H9 (cell line): ENCODE results near the gene EPHA4. TPM values are rescaled to one million over a fixed set of nuclear protein-coding genes. Genes with fewer than 3 reads are reported as not detected.
A peak's percentile ranks its signal among the peaks of the same experiment; 100 is the strongest.

Experiments
- DNase-seq: peaks from one replicate; pipeline ENCODE4 v3.0.0-alpha.2; 2017
- H2AFZ ChIP-seq: one replicate; pipeline ENCODE4 v1.6.1; 2013; ENCODE audit warnings: mild to moderate bottlenecking, low read length, control low read depth, moderate library complexity
- H2AK5ac ChIP-seq: 2 replicates; pipeline ENCODE4 v1.6.1; 2013; ENCODE audit warnings: low read length, control low read depth, mixed read lengths; ENCODE audit not compliant: insufficient read length
- H2BK120ac ChIP-seq: one replicate; pipeline ENCODE4 v1.6.1; 2013; ENCODE audit warnings: low read depth, mild to moderate bottlenecking, low read length, control low read depth, inconsistent platforms; ENCODE audit not compliant: poor library complexity, severe bottlenecking
- H2BK12ac ChIP-seq: 2 replicates; pipeline ENCODE4 v1.6.1; 2013; ENCODE audit warnings: low read length, control low read depth, mixed read lengths, low read depth; ENCODE audit not compliant: insufficient read length
- H2BK15ac ChIP-seq: 2 replicates; pipeline ENCODE4 v1.6.1; 2013; ENCODE audit warnings: low read depth, low read length, control low read depth
- H2BK20ac ChIP-seq: one replicate; pipeline ENCODE4 v1.6.1; 2013; ENCODE audit warnings: low read depth, mild to moderate bottlenecking, low read length, control low read depth, inconsistent platforms; ENCODE audit not compliant: poor library complexity, severe bottlenecking
- H2BK5ac ChIP-seq: 2 replicates; pipeline ENCODE4 v1.6.1; 2013; ENCODE audit warnings: low read length, control low read depth, mixed read lengths; ENCODE audit not compliant: insufficient read length
- H3K14ac ChIP-seq: 2 replicates; pipeline ENCODE4 v1.6.1; 2013; ENCODE audit warnings: low read length, control low read depth; ENCODE audit not compliant: insufficient read depth
- H3K18ac ChIP-seq: 2 replicates; pipeline ENCODE4 v1.6.1; 2013; ENCODE audit warnings: low read depth, mild to moderate bottlenecking, mixed read lengths, low read length, control low read depth; ENCODE audit not compliant: insufficient read length
- H3K23ac ChIP-seq: 2 replicates; pipeline ENCODE4 v1.6.1; 2013; ENCODE audit warnings: low read length, control low read depth, mixed read lengths, low read depth; ENCODE audit not compliant: insufficient read length
- H3K23me2 ChIP-seq: 2 replicates; pipeline ENCODE4 v1.6.1; 2013; ENCODE audit warnings: low read depth, mild to moderate bottlenecking, mixed read lengths, low read length, control low read depth; ENCODE audit not compliant: insufficient read length, poor library complexity, severe bottlenecking
- H3K27ac ChIP-seq: 2 replicates; pipeline ENCODE4 v1.5.1; 2013; ENCODE audit warnings: low read length, control low read depth, mixed read lengths, low read depth; ENCODE audit not compliant: insufficient read length
- H3K27me3 ChIP-seq: 2 replicates; pipeline ENCODE4 v1.6.1; 2013; ENCODE audit warnings: low read length, control low read depth, inconsistent platforms; ENCODE audit not compliant: insufficient read depth
- H3K4ac ChIP-seq: 2 replicates; pipeline ENCODE4 v1.6.1; 2013; ENCODE audit warnings: low read depth, mild to moderate bottlenecking, control low read depth, inconsistent platforms, low read length, moderate library complexity
- H3K4me1 ChIP-seq: 2 replicates; pipeline ENCODE4 v1.6.1; 2013; ENCODE audit warnings: low read length, control low read depth, inconsistent platforms; ENCODE audit not compliant: insufficient read depth
- H3K4me2 ChIP-seq: 2 replicates; pipeline ENCODE4 v1.6.1; 2013; ENCODE audit warnings: low read length, control low read depth, mixed read lengths; ENCODE audit not compliant: insufficient read length, insufficient read depth
- H3K56ac ChIP-seq: 2 replicates; pipeline ENCODE4 v1.6.1; 2013; ENCODE audit warnings: low read depth, mild to moderate bottlenecking, mixed read lengths, low read length, control low read depth; ENCODE audit not compliant: insufficient read length
- H3K79me1 ChIP-seq: 2 replicates; pipeline ENCODE4 v1.6.1; 2013; ENCODE audit warnings: low read depth, mild to moderate bottlenecking, moderate library complexity, low read length, control low read depth, inconsistent platforms; ENCODE audit not compliant: insufficient read depth, poor library complexity, severe bottlenecking
- H3K79me2 ChIP-seq: 2 replicates; pipeline ENCODE4 v1.6.1; 2013; ENCODE audit warnings: low read length, control low read depth, inconsistent platforms; ENCODE audit not compliant: insufficient read depth
- H3K9ac ChIP-seq: 2 replicates; pipeline ENCODE4 v1.6.1; 2013; ENCODE audit warnings: low read length, control low read depth, mixed read lengths; ENCODE audit not compliant: insufficient read length; ENCODE audit errors: extremely low read depth
- H3K9me3 ChIP-seq: one replicate; pipeline ENCODE4 v1.6.1; 2013; ENCODE audit warnings: low read depth, low read length, inconsistent platforms; ENCODE audit not compliant: control insufficient read depth
- H3T11ph ChIP-seq: one replicate; pipeline ENCODE4 v1.6.1; 2013; ENCODE audit warnings: mild to moderate bottlenecking, low read length, control low read depth, inconsistent platforms
- H4K20me1 ChIP-seq: one replicate; pipeline ENCODE4 v1.6.1; 2013; ENCODE audit not compliant: control insufficient read depth, insufficient read length, insufficient read depth
- H4K5ac ChIP-seq: 2 replicates; pipeline ENCODE4 v1.6.1; 2013; ENCODE audit warnings: low read depth, mild to moderate bottlenecking, mixed read lengths, low read length, control low read depth; ENCODE audit not compliant: insufficient read length
- H4K8ac ChIP-seq: replicated peaks from 2 replicates; pipeline ENCODE4 v1.6.1; 2013; ENCODE audit warnings: low read length, control low read depth, mixed read lengths, low read depth; ENCODE audit not compliant: insufficient read length
- H4K91ac ChIP-seq: 2 replicates; pipeline ENCODE4 v1.6.1; 2013; ENCODE audit warnings: low read depth, mild to moderate bottlenecking, moderate library complexity, mixed read lengths, low read length, control low read depth; ENCODE audit not compliant: insufficient read length
- H3K27ac Mint-ChIP-seq, 3 experiments: 2 replicates in 2 of 3; 3 replicates in 1 of 3; pipeline ENCODE4 v1.8.0; 2020 to 2021; ENCODE audit warnings: mixed read lengths in 3 of 3, mild to moderate bottlenecking in 1 of 3, moderate library complexity in 1 of 3
- H3K27me3 Mint-ChIP-seq: 2 replicates; pipeline ENCODE4 v1.8.0; 2021; ENCODE audit warnings: low read depth, mild to moderate bottlenecking, moderate library complexity, mixed read lengths
- H3K36me3 Mint-ChIP-seq, 3 experiments: 2 replicates in 2 of 3; 3 replicates in 1 of 3; pipeline ENCODE4 v1.8.0; 2020 to 2021; ENCODE audit warnings: low read depth in 3 of 3, mixed read lengths in 3 of 3; ENCODE audit not compliant: insufficient read depth in 1 of 3
- H3K4me1 Mint-ChIP-seq, 2 experiments: 2 replicates each; pipeline ENCODE4 v1.8.0; 2020; ENCODE audit warnings: mixed read lengths in 2 of 2
- H3K4me3 Mint-ChIP-seq, 2 experiments: 2 replicates in 1 of 2; 3 replicates in 1 of 2; pipeline ENCODE4 v1.8.0; 2020 to 2021; ENCODE audit warnings: mild to moderate bottlenecking in 2 of 2, mixed read lengths in 2 of 2, moderate library complexity in 1 of 2
- H3K9me3 Mint-ChIP-seq, 2 experiments: 2 replicates in 1 of 2; 3 replicates in 1 of 2; pipeline ENCODE4 v1.8.0; 2020; ENCODE audit warnings: mild to moderate bottlenecking in 2 of 2, mixed read lengths in 2 of 2, moderate library complexity in 1 of 2
- CTCF ChIP-seq: fragments of 200-600 bp; sonication (generic); conservative IDR thresholded peaks from 3 replicates; pipeline ENCODE4 v1.8.0; 2021; ENCODE audit warnings: antibody characterized with exemption, mild to moderate bottlenecking
- WGBS: extraction: QIAGEN DNeasy Blood & Tissue Kit; methylation state at CpG from one replicate; pipeline ENCODE4 v1.1.7; 2013; ENCODE audit warnings: missing lambda C conversion rate, low lambda C conversion rate, mixed read lengths; ENCODE audit not compliant: insufficient read length; ENCODE audit errors: extremely low coverage; 5-methylcytosine and 5-hydroxymethylcytosine counted together
- total RNA-seq: library from RNA; stranded (reverse); gene quantifications from 2 replicates; pipeline ENCODE4 v1.2.1, GENCODE V29; 2021

Gene EPHA4
- total RNA-seq, 1 experiment from 2014 or later, result 25.1 TPM

DNA sequence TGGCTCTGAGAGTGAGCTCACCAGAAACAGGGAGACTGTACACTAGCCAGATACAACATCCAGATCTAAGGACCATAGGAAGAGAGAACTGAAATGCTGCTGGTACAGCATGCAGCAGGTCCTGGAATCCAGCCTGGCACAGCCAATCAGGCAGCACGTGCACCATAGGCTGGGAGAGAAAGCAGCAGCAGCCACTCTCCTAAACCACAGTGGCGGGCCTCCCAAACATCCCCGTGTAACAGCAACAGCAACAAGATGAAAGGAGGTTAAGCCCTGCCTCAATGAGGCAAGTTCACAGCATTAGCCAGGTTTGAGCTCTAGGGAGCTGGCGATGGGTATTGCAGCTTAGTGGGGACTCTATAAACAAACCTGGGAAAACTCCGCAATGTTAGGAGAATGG is 192.0 kb downstream of the EPHA4 start:
- no peak overlapping the region for H4K8ac ChIP-seq
- Mint-ChIP-seq H3K4me3 (no peak overlapping the region), H3K36me3 (no peaks in the 10 kb centered on the region), H3K4me1 (peaks cover 8 to 12% of the 10 kb centered on the region in 2 experiments), H3K27ac (peak overlapping the region in 1 of 3 experiments; percentile 66; a peak in 1 of 7 replicates), H3K27me3 (no peaks in the 10 kb centered on the region), H3K9me3 (no peaks in the 10 kb centered on the region; a peak in 1 of 5 replicates)
- no peak overlapping the region for H3K56ac ChIP-seq
- no peak overlapping the region for H2BK20ac ChIP-seq
- no peaks in the 10 kb centered on the region for H3K79me2 ChIP-seq
- H3K27me3 ChIP-seq, result no peaks in the 10 kb centered on the region
- no peak overlapping the region for H3K27ac ChIP-seq
- WGBS, result no CpG with 5 or more reads among the region's 5 CpGs
- peak; percentile 45 for DNase-seq
- no peak overlapping the region for H2AK5ac ChIP-seq
- no peak for TF ChIP-seq CTCF
- no peak overlapping the region for H3K14ac ChIP-seq
- H2BK12ac ChIP-seq, result no peak overlapping the region
- no peak overlapping the region for H4K91ac ChIP-seq
- H3K23ac ChIP-seq, result no peak overlapping the region
- H3K9me3 ChIP-seq, result no peaks in the 10 kb centered on the region
- H3K18ac ChIP-seq, result no peak overlapping the region
- no peak overlapping the region for H3K4ac ChIP-seq
- H3K23me2 ChIP-seq, result no peaks in the 10 kb centered on the region
- H3K4me1 ChIP-seq, result no peaks in the 10 kb centered on the region
- no peak overlapping the region for H2BK120ac ChIP-seq
- no peak overlapping the region for H4K5ac ChIP-seq
- no peaks in the 10 kb centered on the region for H4K20me1 ChIP-seq
- H3T11ph ChIP-seq, result no peak overlapping the region
- H2BK15ac ChIP-seq, result no peak overlapping the region
- H3K9ac ChIP-seq, result no peak overlapping the region
- H2AFZ ChIP-seq, result no peak overlapping the region
- H3K4me2 ChIP-seq, result no peak overlapping the region
- H3K79me1 ChIP-seq, result no peaks in the 10 kb centered on the region
- no peak overlapping the region for H2BK5ac ChIP-seq
